T follicular helper cell (primary cell): ENCODE data around the gene ADCY7.

Experiments
- DNase-seq: peaks from one replicate; pipeline ENCODE4 v3.0.0-alpha.2; 2020; ENCODE audit warnings: low read depth

The ADCY7 gene

DNA sequence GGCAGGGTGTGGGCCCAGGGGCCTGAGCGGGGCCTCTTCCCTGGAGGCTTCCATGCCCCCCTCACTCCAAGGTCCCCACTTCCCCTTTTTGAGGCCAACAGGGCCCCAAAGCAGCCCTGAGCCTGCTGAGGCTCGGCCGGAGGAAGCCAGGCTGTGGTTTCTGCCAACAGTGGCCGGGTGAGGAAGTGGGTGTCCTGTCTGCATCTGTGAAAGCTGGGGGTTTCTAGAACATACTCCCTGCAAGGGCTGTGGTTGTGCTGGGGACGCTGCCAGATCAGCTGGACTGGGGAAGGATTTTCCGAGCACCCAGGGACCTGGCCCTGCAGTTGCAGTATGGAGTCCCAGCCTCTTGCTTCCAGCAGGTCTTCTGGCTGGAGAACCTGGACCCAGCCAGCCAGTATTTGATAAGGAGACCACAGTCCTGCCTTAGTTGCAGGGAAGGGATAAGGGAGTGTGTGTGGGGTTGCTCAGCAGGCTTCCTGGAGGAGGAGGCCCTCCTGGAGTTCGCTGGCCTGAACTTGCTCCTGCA is 15.7 kb downstream of the ADCY7 start:
- DNase-seq, result no peak

DNA sequence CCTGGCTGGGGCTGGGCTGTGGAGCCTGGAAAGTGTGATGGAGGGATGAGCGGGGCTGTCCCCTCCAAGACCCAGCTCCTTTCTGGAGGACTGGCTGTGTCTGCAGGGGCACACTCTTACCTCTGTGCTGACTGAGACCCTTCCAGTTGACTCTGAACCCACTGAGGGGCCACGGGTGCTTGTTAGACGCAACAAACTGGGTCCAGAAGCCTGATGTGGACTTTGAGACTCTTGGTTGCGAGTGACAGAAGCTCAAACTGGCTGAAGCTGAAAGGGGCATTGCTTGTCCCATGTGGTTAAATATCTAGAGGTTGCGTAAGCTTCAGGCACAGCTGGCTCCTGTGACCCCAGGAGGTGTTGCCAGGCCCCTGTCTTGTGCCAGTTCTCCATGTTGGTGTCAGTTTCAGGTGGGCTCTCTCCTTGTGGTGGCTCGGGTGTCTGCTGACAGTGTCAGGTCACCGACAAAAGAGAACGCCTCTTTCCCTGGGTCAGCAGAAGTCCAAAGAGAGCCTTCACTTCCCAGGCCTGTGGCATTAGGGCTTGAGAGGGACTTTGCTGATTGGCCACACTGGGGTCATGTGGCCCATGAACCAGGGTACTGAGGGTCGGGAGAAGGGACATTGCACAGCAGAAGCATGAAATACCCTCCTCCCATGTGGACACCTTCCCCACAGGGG is 16.7 kb downstream of the ADCY7 start:
- no peak for DNase-seq

DNA sequence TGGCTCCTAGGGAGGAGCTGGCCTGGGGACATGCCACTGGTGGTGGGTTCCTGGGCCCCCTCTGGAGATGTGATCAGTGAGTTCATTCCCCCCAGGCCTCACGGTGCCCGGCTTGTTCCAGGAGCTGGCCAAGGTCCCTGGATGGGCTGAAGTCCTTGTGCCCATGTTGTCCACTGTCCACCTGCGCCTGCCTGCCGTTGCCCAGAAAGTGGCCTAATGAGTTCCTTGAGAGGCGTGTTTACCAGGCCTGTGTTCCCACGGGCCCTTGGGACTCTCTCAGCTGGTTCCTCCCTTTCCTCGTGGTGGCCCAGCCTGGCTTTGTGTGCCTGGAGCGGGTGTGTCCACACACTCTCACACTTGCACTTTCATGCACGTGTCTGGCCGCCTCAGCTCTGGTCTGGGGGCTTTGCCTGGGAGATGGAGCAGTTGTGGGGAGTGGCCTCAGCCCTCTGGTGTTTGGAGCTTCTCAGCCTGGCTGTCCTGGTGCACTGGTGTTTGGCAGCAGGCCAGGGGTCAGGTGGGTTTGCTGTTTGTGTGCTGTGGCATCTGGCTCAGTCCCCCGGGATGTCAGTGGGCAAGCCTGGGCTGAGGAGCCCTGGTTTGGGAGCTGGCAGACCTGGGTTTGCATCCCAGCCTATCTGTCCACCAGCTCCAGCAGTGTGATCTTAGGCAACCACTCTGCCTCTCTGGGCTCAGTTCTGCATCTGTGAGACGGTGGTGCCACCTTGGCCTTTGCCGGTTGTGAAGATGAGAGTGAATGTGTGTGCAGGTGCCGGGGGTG is 18.0 kb downstream of the ADCY7 start:
- DNase-seq, result no peak

DNA sequence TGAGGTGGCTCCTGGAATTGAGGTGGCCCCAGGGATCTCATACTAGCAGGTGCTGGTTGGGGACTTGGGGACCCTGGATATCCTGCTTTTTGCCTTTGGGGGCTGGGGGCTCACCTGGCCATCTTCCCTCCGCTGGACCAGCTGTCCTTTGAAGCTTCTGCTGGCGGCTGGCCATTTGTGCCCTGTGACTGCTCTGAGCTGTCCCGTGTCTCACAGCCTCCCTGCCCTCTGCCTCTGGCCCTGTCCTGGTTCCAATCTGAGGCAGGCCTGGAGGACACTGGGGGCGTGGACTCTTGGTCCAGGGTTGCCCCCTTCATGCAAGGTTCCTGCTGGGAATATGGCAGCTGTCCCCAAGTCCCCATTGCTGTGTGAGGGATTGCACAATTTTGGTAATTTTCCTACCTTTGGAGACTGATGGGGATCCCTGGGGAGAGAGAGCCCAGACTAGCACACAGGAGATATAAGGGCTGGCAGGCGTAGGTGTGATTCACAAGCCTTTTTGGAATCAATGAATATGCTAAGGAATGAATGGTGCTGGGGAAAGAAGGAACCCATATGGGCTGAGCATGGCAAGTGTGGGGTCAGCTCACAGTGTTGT is 19.2 kb downstream of the ADCY7 start:
- no peak for DNase-seq

DNA sequence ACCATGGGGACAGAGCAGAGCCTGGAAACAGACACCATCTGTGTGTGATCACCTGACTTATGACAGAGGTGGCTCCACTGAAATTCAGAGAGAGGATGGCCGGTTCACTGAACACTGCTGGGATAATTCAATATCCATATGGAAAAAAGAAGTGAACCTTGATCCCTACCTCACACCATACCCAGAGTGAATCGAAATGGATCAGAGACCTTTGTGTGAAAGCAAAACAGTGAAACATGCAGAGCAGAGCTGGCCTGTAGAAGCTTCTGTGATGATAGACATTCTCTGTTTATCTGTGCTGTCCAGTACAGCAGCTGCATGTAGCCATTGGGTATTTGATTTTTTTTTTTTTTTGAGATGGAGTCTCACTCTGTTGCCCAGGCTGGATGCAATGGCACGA is 20.3 kb downstream of the ADCY7 start:
- DNase-seq, result no peak

DNA sequence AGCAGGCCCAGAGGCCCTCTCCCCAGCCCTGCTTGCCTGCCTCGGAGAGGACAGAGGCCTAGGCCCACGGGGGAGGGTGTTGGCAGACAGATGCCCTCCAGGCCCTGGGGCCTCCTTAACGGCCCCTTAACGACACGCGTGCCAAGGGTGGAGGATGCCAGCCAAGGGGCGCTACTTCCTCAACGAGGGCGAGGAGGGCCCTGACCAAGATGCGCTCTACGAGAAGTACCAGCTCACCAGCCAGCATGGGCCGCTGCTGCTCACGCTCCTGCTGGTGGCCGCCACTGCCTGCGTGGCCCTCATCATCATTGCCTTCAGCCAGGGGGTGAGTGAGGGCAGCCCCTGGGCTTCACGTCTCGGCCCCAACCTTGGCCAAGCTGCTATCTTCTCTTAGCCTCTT is 21.7 kb downstream of the ADCY7 start:
- DNase-seq, result no peak

DNA sequence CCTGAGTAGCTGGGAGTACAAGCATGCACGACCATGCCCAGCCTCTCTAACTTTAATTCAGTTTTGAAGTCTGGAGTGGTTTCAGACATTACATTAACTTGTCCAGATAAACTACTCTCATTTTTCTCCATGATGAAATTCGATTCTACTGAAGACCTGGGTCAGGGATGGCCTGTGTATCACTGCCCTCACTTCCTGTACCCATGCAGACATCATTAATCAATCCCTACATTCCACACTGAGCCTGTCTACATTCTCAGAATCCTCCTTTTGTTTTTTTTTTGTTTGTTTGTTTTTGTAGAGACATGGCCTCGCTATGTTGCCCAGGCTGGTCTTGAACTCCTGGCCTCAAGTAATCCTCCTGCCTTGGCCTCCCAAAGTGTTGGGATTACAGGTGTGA is 22.6 kb downstream of the ADCY7 start:
- DNase-seq, result no peak

DNA sequence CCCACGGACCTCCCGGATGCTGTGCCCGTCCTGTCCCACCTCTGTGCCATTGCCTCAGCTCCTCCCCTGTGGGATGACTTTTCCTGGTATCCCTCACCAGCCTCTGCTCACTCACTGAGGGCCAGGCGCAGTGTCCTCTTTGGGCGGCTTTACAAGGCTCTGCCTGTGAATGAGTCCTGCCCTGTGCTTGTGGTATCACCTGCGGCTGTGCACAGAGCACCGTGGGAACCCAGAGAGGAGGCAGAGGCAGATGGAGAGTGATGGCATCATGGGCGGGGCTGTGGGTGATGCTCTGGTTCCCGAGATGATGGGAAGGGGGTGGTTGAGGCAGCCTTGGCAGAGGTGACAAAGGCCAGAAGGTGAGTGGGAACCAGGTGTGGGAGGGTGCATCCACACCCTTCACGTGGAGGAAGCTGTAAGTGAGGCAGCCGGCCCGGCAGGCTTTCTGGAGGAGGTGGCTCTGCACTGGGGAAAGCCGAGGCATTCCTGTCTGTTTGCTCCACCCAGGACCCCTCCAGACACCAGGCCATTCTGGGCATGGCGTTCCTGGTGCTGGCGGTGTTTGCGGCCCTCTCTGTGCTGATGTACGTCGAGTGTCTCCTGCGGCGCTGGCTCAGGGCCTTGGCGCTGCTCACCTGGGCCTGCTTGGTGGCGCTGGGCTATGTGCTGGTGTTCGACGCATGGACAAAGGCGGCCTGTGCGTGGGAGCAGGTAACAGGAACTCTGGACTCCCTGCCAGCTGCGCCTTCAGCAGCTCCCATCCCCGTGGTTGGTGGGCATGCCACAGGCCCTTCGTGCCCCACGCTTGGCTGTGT is 23.8 kb downstream of the ADCY7 start:
- DNase-seq, result no peak

DNA sequence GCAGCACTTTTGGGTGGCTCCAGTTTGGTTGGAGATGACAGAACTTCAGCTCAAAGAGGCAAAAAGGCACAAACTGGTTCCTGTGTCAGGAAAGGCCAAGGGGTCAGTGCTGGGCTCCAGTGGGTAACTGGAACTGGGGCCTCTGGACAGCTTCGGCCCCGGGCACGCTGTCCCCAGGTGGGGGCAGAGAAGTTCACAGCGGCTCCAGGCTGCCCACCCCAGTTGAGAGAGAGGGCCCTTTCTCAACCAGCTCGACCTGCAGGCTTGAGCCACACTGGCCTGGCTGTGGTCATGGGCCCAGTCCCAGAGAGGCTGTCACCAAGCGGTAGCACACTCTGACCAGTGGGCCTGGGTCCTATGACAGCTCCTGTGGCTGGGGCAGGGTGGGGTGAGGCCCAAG is 24.5 kb downstream of the ADCY7 start:
- no peak for DNase-seq

DNA sequence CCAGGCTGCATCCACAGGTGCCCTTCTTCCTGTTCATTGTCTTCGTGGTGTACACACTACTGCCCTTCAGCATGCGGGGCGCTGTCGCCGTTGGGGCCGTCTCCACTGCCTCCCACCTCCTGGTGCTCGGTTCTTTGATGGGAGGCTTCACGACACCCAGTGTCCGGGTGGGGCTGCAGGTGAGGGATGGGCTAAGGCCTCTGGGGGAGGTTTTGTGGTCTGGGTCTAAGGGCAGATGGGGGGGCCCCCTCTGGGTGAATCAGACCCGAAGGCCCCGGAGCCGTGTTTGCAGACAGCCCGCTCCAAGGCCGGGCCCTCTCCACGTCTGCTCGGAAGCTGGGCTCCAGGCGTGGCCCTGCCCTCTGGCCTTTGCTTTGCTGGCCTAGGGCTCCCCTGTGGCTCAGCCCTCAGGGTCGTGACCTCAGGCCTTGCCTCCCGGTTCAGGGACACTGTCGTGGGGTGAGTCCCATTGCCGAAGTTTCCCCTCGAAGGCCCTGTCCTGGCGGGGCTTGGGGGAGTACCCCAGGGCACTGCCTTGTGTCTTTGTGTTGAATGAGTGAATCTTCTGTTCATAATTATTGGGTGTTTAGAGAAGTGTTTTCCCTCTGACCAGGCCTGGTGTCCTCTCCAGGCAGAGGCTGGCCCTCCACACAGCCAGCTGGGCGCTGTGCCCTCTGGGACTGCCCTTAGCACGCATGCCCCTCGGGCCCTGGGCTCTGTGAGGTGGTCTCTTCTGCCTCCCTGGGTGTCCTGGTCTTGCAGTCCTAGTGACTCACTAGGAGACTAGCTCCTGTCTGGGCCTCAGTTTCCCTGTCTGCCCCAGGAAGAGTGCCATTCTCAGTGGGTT is 25.6 kb downstream of the ADCY7 start:
- no peak for DNase-seq

DNA sequence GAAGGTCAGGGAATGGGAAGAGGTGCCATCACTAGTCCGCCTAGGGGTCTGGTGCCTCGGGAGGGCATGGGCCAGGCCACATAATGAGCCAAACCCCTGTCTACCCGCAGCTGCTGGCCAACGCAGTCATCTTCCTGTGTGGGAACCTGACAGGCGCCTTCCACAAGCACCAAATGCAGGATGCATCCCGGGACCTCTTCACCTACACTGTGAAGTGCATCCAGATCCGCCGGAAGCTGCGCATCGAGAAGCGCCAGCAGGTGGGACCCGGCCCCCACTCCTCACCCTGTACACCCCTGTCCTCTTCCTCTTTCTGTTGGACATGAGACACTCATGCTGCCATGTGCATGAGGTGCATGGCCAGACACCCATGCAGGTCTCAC is 26.2 kb downstream of the ADCY7 start:
- DNase-seq, result no peak

DNA sequence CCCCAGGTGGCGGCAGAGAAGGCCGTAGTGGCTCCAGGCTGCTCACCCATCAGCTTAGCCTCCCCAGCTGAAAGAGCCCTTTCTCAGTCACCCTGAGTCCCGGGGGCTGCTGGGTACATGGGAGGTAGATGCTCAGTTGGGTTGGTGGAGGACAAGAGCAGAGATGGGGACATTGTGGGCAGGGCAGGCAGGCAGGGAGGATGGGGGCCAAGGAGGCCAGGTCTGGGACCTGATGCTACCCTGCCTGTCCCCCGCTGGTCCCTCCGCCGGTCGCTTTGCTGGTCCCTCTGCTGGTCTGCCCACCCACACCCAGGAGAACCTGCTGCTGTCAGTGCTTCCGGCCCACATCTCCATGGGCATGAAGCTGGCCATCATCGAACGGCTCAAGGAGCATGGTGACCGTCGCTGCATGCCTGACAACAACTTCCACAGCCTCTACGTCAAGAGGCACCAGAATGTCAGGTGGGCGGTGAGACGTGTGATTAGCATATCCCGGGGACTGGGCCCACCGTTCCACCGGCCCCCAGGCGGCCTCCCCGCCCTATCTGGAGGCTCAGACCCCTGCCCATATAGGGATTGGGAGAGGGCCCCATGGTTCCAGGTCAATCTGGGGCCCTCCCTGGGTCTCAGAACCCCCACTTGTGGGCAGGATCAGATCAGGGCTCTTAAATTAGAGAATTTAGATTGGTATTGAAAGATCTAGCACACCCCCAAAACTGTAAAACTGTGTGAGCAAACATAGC is 26.9 kb downstream of the ADCY7 start:
- DNase-seq, result no peak

DNA sequence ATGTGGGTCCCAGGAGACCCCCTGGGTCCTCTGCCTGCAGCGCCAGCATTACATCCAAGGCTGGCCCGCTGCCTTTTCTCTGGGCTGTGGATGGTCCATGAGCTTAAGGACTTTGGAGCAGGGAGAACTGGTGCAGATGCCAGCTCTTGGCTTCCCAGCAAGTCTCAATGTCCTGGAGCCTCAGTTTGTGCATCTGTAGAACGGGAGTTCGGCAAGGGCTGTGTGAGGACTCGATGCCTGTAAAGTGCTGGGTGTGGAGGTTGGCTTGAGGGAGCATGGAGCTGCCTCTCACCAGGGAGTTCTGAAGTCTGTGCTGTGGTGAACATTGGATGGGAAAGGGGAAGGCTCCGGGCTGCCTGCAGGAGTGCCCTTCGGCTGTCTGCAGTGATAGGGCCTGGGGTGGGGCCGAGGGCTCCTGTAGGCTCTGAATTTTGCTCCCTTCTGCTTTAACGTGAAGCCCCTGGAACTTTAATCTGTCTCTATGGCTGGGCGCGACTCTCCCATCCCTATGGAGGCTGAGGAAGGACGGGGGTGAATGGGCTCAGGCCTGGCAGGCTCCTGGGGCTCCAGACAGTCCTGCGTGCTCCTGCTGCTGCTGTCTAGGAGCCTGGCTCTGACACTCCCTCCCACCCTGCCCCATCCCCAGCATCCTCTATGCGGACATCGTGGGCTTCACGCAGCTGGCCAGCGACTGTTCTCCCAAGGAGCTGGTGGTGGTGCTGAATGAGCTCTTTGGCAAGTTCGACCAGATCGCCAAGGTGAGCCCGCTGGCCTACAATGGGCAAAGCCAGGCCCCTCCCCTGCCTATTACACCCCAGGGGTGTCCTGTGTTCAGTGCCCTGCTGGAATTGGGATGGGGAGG is 27.9 kb downstream of the ADCY7 start:
- no peak for DNase-seq

DNA sequence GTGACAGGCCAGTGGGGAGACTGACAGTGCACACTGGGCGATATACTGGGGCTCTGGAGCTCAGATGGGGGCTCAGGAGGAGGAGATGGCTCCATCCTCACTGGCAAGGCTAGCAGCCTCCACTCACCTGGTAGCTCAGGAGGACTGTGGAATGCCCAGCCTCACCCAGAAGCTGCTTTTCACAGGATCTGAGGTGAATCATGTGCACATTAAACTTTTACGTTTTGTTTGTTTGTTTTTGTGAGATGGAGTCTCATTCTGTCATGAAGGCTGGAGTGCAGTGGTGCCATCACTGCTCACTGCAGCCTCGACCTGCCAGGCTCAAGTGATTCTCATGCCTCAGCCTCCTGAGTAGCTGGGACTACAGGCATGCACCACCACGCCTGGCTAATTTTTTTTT is 28.6 kb downstream of the ADCY7 start:
- no peak for DNase-seq

DNA sequence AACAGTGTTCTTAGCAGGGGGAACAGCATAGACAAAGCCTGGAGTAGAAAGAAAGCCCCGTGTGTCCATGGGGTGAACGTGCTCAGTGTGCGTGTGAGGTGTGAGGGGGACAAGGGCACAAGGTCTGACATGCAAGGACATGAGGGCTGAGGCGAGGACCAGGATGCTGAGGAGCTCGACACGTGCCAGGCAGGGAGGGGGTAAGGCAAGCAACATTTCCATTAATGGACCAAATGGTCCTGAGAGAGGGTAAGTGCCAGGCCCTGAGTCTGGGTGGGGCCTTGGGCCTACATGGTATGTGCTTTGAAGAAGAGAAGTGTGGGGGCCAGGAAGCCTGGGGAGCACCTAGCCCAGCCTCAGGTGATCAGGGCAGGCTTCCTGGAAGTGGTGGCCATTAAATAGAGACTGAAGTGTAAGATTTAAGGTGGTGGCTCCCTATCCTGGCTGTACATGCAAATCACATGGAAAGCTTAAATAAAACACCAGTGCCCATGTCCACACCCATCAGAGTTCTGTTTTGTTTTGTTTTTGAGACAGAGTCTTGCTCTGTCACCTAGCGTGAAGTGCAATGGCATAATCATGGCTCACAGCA is 29.3 kb downstream of the ADCY7 start:
- no peak for DNase-seq

DNA sequence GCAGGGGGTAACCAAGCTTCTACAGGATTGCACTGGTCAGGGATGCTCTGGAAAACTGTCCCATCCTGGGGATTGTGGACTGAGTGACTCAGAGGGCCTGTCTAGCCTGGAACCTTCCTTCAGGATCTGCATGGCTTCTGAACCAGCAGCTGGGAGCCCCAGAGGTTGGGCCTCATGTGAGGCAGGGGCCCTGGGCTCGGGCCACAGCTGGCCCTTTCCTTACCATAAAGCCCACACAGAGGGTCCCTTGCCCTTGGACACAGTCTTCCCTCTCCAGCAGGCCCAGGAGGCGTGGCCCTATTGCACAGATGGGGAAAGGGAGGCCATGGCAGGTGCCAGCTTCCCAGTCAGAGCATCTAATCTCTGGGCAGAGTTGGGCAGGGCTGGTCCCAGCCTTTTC is 30.5 kb downstream of the ADCY7 start:
- DNase-seq, result no peak

DNA sequence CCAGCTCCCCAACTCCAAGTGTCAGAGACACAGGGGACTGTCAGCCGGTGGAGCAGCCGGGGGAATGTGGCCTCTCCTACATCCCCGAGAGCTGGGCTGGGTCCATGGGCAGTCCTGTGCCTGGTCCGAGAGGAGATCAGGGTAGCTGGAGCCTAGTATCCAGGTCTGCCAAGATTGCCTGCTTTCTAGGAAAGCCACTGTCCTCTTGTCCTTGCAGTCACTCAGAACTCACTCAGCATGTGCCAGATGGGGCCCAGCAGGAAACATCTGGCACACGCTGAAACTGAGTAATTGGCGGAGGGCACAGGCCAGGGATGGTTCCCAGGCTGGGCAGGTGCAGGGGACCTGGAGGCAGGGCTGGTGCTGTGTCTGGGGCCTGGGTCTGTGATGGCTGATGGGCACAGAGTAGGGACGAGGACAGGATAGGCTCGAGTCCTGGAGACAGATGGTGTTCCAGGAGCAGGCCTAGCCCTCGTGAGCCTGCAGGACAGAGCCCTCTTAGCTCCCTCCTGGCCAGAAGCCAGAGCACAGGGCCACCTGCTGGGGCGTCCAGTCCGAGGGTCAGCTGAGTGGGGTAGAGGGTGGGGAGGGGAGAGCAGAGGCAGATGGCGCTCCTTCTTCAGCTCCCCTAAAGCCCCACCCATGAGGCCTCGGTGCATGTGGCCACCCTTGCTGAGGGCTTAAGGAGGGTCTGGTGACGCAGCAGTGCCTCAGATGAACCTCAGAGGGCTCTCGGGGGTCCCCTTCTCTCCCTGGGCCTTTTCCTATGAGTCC is 31.1 kb downstream of the ADCY7 start:
- no peak for DNase-seq

DNA sequence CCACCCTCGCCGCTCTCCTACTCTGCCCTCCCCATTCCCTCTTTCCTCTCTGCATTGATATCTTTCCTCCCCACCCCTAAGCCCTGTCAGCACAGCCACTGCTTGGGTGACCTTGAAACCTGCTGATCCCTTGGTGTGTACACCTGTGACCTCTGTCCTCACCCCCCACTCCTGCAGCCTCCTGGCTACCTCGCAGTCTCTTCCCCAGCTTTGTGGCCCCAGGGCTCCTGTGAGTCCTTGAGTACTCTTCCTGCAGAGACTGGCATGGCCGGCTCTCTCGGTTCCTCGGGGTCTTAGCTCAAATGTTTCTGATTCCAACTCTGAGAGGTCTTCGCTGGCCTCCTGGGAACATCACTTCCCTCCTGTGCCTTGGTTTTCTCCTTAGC is 31.7 kb downstream of the ADCY7 start:
- DNase-seq, result no peak
